ENCODE results near the gene PEDS1.

PEDS1 gene

DNA sequence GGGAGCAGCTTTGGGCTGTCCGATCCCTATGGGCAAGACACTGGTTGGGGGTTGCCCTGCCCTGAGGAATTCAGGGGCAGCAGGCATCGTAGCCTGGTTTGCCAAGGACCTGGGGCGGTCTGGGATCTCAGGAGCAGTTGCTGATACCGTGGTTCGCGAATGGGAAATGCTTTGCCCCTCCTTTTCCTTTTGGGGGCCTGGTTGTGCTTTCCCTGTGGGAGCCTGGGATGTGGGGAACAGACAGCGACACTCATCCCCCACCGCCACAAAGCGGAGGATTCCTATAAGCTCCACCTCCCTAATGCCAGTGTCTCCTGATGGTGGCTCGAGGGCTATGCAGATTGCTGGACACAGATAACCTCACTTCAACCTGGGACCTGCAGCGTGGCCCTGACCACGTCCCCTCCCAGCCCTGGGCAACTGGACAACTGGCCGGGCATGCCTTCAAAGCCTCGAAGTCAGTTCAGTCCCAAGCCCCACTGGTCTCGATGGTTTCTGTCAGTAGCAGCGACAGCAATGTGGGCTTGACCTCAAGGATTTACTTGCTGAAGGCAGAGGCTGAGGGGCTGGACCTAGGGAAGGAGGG, 40.4 kb upstream of the PEDS1 start:
- DNase-seq (ENCODE audit: low read depth) = peak; percentile 30
- TF ChIP-seq, protein P1, sequence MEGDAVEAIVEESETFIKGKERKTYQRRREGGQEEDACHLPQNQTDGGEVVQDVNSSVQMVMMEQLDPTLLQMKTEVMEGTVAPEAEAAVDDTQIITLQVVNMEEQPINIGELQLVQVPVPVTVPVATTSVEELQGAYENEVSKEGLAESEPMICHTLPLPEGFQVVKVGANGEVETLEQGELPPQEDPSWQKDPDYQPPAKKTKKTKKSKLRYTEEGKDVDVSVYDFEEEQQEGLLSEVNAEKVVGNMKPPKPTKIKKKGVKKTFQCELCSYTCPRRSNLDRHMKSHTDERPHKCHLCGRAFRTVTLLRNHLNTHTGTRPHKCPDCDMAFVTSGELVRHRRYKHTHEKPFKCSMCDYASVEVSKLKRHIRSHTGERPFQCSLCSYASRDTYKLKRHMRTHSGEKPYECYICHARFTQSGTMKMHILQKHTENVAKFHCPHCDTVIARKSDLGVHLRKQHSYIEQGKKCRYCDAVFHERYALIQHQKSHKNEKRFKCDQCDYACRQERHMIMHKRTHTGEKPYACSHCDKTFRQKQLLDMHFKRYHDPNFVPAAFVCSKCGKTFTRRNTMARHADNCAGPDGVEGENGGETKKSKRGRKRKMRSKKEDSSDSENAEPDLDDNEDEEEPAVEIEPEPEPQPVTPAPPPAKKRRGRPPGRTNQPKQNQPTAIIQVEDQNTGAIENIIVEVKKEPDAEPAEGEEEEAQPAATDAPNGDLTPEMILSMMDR (conservative IDR thresholded peaks at IDR 0.05; ENCODE audit: low read depth, low read length) = no peak
- peak overlapping the region; percentile 96 for H3K4me3 ChIP-seq (ENCODE audit: low read depth, low read length)

DNA sequence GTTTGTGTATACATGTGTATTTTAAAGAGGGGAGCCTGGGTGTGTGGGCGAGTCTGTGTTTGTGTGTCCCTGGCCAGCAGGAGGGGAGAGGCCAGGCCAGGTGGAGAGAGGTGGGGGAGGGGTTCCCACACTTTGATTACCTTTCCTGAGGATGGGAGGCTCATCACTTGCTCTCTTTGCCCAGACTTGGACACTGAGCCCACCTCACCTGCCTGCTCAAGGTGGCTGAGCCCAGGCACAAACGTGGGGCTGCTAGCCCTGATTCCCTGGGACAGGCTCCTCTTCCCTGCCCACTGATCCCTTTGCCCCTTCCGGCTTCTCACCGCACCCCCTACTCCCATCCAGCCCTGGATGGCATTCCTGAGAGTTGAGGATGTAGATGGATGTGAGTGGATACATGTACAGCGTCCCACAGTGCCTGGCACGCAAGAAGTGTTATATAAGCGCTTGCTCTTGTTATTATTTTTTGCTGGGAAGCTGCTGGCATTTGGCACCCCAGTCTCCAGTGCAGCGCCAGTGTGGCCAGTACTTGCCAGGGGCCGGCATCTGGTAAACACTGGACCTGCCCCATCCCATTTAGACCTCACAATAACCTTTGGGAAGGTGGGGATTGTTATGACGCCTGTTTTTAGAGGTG, 39.8 kb upstream of the PEDS1 start:
- DNase-seq (ENCODE audit: low read depth) = peak; percentile 25
- H3K4me3 ChIP-seq (ENCODE audit: low read depth, low read length) = peak overlapping the region; percentile 96
- TF ChIP-seq, protein P1 (conservative IDR thresholded peaks at IDR 0.05; ENCODE audit: low read depth, low read length) = no peak

DNA sequence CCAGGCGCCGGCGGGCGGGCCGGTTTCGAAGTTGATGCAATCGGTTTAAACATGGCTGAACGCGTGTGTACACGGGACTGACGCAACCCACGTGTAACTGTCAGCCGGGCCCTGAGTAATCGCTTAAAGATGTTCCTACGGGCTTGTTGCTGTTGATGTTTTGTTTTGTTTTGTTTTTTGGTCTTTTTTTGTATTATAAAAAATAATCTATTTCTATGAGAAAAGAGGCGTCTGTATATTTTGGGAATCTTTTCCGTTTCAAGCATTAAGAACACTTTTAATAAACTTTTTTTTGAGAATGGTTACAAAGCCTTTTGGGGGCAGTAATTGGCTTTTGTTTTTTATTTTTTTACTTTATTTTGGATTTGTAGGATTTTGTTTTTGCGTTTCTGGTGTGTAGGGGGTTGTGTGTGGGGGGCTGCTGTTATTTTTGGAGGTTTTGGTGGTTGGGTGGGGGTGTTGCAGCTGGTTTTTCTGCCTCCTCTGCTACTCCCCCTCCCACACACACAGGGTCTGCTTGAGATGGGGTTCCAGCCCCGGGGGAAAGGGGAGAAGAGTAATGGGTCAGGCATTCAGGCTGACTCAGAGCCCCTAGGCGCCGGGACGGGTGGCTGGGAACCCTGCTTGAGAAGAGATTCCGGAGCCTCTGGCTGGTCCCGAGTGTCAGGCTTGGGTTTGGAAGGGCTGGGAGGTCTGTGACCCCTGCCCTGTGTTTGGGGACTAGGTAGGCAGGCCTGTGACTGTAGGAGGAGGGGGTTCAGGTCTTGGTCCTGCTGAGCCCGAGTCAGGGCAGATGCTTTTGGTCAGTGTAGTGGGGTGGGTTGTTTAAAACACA, 39.1 kb upstream of the PEDS1 start:
- TF ChIP-seq, protein P1 (conservative IDR thresholded peaks at IDR 0.05; ENCODE audit: low read depth, low read length) = no peak
- H3K4me3 ChIP-seq (ENCODE audit: low read depth, low read length) = peak overlapping the region; percentile 96

DNA sequence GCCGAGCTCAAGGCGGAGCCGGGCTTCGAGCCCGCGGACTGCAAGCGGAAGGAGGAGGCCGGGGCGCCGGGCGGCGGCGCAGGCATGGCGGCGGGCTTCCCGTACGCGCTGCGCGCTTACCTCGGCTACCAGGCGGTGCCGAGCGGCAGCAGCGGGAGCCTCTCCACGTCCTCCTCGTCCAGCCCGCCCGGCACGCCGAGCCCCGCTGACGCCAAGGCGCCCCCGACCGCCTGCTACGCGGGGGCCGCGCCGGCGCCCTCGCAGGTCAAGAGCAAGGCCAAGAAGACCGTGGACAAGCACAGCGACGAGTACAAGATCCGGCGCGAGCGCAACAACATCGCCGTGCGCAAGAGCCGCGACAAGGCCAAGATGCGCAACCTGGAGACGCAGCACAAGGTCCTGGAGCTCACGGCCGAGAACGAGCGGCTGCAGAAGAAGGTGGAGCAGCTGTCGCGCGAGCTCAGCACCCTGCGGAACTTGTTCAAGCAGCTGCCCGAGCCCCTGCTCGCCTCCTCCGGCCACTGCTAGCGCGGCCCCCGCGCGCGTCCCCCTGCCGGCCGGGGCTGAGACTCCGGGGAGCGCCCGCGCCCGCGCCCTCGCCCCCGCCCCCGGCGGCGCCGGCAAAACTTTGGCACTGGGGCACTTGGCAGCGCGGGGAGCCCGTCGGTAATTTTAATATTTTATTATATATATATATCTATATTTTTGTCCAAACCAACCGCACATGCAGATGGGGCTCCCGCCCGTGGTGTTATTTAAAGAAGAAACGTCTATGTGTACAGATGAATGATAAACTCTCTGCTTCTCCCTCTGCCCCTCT, 38.2 kb upstream of the PEDS1 start:
- peak overlapping the region; percentile 96 for H3K4me3 ChIP-seq (ENCODE audit: low read depth, low read length)
- TF ChIP-seq, protein P1 (conservative IDR thresholded peaks at IDR 0.05; ENCODE audit: low read depth, low read length) = peak; percentile 21
- DNase-seq (ENCODE audit: low read depth) = peak; percentile 58

More for the DNA sequence above, 39.1 kb upstream of the PEDS1 start:
- peak; percentile 92 for DNase-seq (ENCODE audit: low read depth)

DNA sequence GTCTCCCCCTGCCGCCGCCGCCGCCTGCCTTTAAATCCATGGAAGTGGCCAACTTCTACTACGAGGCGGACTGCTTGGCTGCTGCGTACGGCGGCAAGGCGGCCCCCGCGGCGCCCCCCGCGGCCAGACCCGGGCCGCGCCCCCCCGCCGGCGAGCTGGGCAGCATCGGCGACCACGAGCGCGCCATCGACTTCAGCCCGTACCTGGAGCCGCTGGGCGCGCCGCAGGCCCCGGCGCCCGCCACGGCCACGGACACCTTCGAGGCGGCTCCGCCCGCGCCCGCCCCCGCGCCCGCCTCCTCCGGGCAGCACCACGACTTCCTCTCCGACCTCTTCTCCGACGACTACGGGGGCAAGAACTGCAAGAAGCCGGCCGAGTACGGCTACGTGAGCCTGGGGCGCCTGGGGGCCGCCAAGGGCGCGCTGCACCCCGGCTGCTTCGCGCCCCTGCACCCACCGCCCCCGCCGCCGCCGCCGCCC, 37.6 kb upstream of the PEDS1 start:
- H3K4me3 ChIP-seq (ENCODE audit: low read depth, low read length) = peak overlapping the region; percentile 96
- TF ChIP-seq, protein P1 (conservative IDR thresholded peaks at IDR 0.05; ENCODE audit: low read depth, low read length) = no peak
- DNase-seq (ENCODE audit: low read depth) = peak; percentile 90

DNA sequence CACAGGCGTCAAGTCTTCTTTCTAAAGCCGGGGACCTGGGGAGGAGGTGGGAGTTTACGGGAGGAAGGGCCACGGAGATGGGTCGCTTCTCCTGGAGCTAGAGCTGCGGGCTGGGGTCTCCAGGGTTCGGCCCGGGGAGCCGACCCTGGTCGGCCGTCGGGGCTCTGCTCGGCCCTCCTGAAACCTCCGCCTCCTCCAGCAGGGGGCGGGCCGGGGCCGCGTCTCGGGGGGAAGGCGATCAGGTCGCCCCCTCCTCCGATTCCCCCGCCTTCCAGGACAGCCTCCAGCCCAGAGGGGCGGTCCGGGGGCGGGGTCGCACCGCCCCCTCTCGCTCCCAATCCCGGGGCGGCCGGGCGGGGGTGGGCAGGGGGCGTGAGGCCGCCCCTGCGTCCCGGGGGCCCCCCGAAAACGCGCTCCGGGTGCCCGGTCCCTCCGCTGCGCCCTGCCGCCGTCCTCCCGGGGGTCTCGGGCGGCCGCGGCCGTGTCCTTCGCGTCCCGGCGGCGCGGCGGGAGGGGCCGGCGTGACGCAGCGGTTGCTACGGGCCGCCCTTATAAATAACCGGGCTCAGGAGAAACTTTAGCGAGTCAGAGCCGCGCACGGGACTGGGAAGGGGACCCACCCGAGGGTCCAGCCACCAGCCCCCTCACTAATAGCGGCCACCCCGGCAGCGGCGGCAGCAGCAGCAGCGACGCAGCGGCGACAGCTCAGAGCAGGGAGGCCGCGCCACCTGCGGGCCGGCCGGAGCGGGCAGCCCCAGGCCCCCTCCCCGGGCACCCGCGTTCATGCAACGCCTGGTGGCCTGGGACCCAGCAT, 36.9 kb upstream of the PEDS1 start, which contains the start of gene CEBPB:
Gene CEBPB, plus strand, starts transcription at position 580 of the 814 bp plus-strand sequence. Its CDS starts 204 bp downstream, at position 784.
- TF ChIP-seq, protein P1 (conservative IDR thresholded peaks at IDR 0.05; ENCODE audit: low read depth, low read length) = peak; percentile 71
- peak; percentile 93 for DNase-seq (ENCODE audit: low read depth)
- H3K4me3 ChIP-seq (ENCODE audit: low read depth, low read length) = peak within 1 kb of the TSS; percentile 96

Measured in choroid plexus epithelial cell (primary cell).